SU-DHL-6 (cell line): ENCODE results near the gene THEMIS.

ENCODE experiments used
- EZH2phosphoT487 ChIP-seq: fragments of 200-600 bp; sonication (generic), shearing (Covaris generic); conservative IDR thresholded peaks from 2 replicates; pipeline ENCODE4 v1.6.1; 2018; ENCODE audit warnings: mild to moderate bottlenecking, antibody characterized with exemption, low read length, moderate library complexity, mixed read lengths
- TF ChIP-seq, protein P1 (sequence below): fragments of 200-600 bp; sonication (generic); IDR thresholded peaks from one replicate; pipeline ENCODE4 v1.5.1; 2017; ENCODE audit warnings: antibody characterized with exemption, mild to moderate bottlenecking, low read length, moderate library complexity; ENCODE audit not compliant: insufficient read depth, poor library complexity, severe bottlenecking

DNA sequence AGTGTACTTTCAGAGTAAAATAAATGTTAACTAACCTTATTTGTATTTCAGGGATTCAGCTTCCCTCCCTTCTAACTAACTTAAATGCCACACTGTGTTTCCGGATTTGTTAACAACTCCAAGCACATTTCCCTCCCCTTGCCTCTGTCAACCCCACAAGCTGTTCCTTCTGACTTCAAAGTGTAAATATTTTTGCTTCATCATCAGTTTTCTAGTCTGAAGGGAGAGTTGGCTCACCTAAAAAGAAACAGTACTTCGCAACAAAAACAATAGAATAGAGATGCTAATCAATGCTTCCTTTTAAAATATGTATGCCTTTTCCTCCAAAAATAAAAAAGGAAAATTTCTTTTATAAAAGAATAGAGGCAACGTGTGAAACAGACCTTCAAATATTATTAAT is 132.6 kb downstream of the THEMIS start:
- TF ChIP-seq, protein P1, sequence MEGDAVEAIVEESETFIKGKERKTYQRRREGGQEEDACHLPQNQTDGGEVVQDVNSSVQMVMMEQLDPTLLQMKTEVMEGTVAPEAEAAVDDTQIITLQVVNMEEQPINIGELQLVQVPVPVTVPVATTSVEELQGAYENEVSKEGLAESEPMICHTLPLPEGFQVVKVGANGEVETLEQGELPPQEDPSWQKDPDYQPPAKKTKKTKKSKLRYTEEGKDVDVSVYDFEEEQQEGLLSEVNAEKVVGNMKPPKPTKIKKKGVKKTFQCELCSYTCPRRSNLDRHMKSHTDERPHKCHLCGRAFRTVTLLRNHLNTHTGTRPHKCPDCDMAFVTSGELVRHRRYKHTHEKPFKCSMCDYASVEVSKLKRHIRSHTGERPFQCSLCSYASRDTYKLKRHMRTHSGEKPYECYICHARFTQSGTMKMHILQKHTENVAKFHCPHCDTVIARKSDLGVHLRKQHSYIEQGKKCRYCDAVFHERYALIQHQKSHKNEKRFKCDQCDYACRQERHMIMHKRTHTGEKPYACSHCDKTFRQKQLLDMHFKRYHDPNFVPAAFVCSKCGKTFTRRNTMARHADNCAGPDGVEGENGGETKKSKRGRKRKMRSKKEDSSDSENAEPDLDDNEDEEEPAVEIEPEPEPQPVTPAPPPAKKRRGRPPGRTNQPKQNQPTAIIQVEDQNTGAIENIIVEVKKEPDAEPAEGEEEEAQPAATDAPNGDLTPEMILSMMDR: no peak
- TF ChIP-seq EZH2phosphoT487: no peak
